Bladder microvascular endothelial cell (primary cell): ENCODE measurements around the gene RCN1. TPM values are rescaled to one million over a fixed set of nuclear protein-coding genes. Genes with fewer than 3 reads are reported as not detected.

Source experiments
- total RNA-seq: library from RNA; depleted of rRNA; stranded (reverse); fragments of >200 nt; gene quantifications from 2 replicates; pipeline ENCODE4 v1.2.3, GENCODE V29; 2014

RCN1 gene
- total RNA-seq, result 273 and 384 TPM in 2 replicates

DNA sequence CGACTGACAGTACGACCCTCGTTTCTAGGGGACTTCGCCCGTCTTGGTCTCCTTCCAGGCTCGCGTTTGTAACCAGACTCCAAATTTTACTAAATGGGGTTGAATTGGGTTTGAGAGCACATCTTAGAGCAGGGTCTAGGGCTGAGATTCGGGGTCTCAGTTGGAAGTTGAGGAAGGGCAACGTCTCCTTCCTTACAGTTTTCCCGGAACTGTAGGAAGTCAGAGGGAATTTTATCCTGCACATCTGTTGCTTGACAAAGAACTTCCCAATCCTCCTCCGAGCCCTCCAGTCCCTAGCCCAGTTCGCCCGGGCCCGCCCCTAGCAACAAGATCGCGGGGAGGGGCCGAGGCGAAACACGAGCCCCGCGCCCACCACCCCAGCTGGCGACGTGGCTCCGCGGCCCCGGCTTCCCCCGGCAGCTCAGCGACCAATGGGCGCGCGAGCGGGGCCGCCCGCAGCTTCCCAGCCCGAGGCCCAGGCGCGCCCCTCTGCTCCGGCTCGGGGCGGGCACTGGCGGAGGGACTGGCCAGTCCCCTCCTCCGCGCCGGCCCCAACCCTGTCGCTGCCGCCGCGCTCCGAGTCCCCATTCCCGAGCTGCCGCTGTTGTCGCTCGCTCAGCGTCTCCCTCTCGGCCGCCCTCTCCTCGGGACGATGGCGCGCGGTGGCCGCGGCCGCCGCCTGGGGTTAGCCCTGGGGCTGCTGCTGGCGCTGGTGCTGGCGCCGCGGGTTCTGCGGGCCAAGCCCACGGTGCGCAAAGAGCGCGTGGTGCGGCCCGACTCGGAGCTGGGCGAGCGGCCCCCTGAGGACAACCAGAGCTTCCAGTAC lies at the start of gene RCN1:
Gene RCN1 (plus strand): TSS at position 530 of the 826 bp plus-strand sequence. CDS start 123 bp downstream, at position 653.

